H1 (cell line): ENCODE results near the gene TCERG1L.
"Not testable (repeated sequence)": the region's sequence is repeated elsewhere in the genome, so short reads cannot be mapped to it uniquely, and the experiment has no call there.

Source experiments
- ASH2L ChIP-seq: fragments of 200-600, 300-600 bp; sonication (generic); IDR thresholded peaks from one replicate; pipeline ENCODE4 v1.7.1; 2017; ENCODE audit warnings: low read length
- BRCA1 ChIP-seq: IDR thresholded peaks from 2 replicates; pipeline ENCODE4 v1.6.1; 2012; ENCODE audit warnings: low read depth, low read length, improper control_type of control experiment
- CBX8 ChIP-seq: fragments of 300-800, 300-1000 bp; sonication (generic); IDR thresholded peaks from 2 replicates; pipeline ENCODE4 v1.7.1; 2016; ENCODE audit warnings: low read depth, low read length, borderline replicate concordance
- CEBPB ChIP-seq: IDR thresholded peaks from 2 replicates; pipeline ENCODE4 v1.6.1; 2012; ENCODE audit warnings: low read depth, low read length
- CREB1 ChIP-seq: IDR thresholded peaks from 2 replicates; pipeline ENCODE4 v1.6.1; 2012; ENCODE audit warnings: inconsistent platforms
- CTCF ChIP-seq, 3 experiments: IDR thresholded peaks; 1 replicate in 2 of 3; 2 replicates in 1 of 3; pipeline versions ENCODE4 v1.5.1 to v1.6.1; 2011; ENCODE audit warnings: low read length in 3 of 3, mild to moderate bottlenecking in 3 of 3, inconsistent platforms in 2 of 3, low read depth in 1 of 3, moderate library complexity in 1 of 3; ENCODE audit not compliant: insufficient read depth in 1 of 3; ENCODE audit errors: control extremely low read depth in 1 of 3
- EP300 ChIP-seq, 2 experiments: IDR thresholded peaks; 1 replicate in 1 of 2; 2 replicates in 1 of 2; pipeline ENCODE4 v1.6.1; 2011 to 2012; ENCODE audit warnings: low read depth in 2 of 2, low read length in 2 of 2, mild to moderate bottlenecking in 2 of 2, borderline replicate concordance in 1 of 2, inconsistent platforms in 1 of 2, moderate library complexity in 1 of 2
- EZH2 ChIP-seq: fragments of 200-600 bp; sonication (generic); IDR thresholded peaks from 2 replicates; pipeline ENCODE4 v1.7.1; 2012; ENCODE audit warnings: low read depth, mild to moderate bottlenecking, moderate library complexity, low read length, inconsistent platforms; ENCODE audit not compliant: severe bottlenecking
- PHF8 ChIP-seq: fragments of 200-600 bp; sonication (generic); conservative IDR thresholded peaks from 2 replicates; pipeline ENCODE4 v1.7.1; 2012; ENCODE audit warnings: low read depth, mild to moderate bottlenecking, inconsistent platforms, low read length, moderate library complexity
- POLR2A ChIP-seq, 2 experiments: IDR thresholded peaks; 1 replicate in 1 of 2; 2 replicates in 1 of 2; pipeline ENCODE4 v1.6.1; 2011; ENCODE audit warnings: low read depth in 2 of 2, low read length in 2 of 2, mild to moderate bottlenecking in 2 of 2; ENCODE audit errors: control extremely low read depth in 1 of 2
- SIX5 ChIP-seq: IDR thresholded peaks from 2 replicates; pipeline ENCODE4 v1.6.1; 2011; ENCODE audit warnings: mild to moderate bottlenecking, low read depth, low read length
- SP2 ChIP-seq: IDR thresholded peaks from 2 replicates; pipeline ENCODE4 v1.6.1; 2012; ENCODE audit warnings: mild to moderate bottlenecking, low read length, inconsistent platforms
- ZNF274 ChIP-seq: IDR thresholded peaks from 2 replicates; pipeline ENCODE4 v1.7.0; 2012; ENCODE audit warnings: low read length, borderline replicate concordance; ENCODE audit errors: extremely low read depth

GRCh38 chr10:131078882-131079280 is 232.6 kb downstream of the TCERG1L start:
- not testable (repeated sequence) for TF ChIP-seq ZNF274; CEBPB; PHF8; SIX5; POLR2A (IDR thresholded peaks at IDR 0.05; ENCODE audit: control extremely low read depth in 1 of 2, low read depth in 2 of 2, low read length in 2 of 2); CREB1; SP2; EP300 (IDR thresholded peaks at IDR 0.05; ENCODE audit: borderline replicate concordance in 1 of 2, low read depth in 2 of 2, low read length in 2 of 2); ASH2L; BRCA1; EZH2; CTCF (IDR thresholded peaks at IDR 0.05; ENCODE audit: control extremely low read depth in 1 of 3, insufficient read depth in 1 of 3, low read depth in 1 of 3, low read length in 3 of 3); CBX8
